Epidermal melanocyte (primary cell): ENCODE measurements around the gene HOXC13.

Source experiments
- DNase-seq: peaks from one replicate; pipeline ENCODE4 v3.0.0; 2011; ENCODE audit warnings: low spot score; ENCODE audit not compliant: insufficient read length

HOXC13 gene

GRCh38 chr12:53938326-53939140 is at the start of gene HOXC13:
TSS of gene HOXC13 (plus strand) at chr12:53938831. CDS start at chr12:53938907, 76 bp downstream.
- DNase-seq = peak; percentile 73

GRCh38 chr12:53890081-53890480 is 48.5 kb upstream of the HOXC13 start:
- DNase-seq = no peak

- DNase-seq = no peak
Observed at GRCh38 chr12:53892762-53893395, 45.8 kb upstream of the HOXC13 start.

GRCh38 chr12:53899230-53899629 is 39.4 kb upstream of the HOXC13 start:
- no peak for DNase-seq

- DNase-seq = no peak
Observed at GRCh38 chr12:53907103-53907502, 31.5 kb upstream of the HOXC13 start.

GRCh38 chr12:53916788-53917655 is 21.6 kb upstream of the HOXC13 start:
- DNase-seq = no peak

- no peak for DNase-seq
Observed at GRCh38 chr12:53924521-53925405, 13.9 kb upstream of the HOXC13 start.

- DNase-seq = no peak
Observed at GRCh38 chr12:53927220-53928029, 11.2 kb upstream of the HOXC13 start.

GRCh38 chr12:53928054-53928835 is 10.4 kb upstream of the HOXC13 start:
- DNase-seq = no peak

- no peak for DNase-seq
Observed at GRCh38 chr12:53929527-53929926, 9.1 kb upstream of the HOXC13 start.

GRCh38 chr12:53930591-53931255 is 7.9 kb upstream of the HOXC13 start:
- no peak for DNase-seq

- no peak for DNase-seq
Observed at GRCh38 chr12:53931844-53932581, 6.6 kb upstream of the HOXC13 start.

- DNase-seq = no peak
Observed at GRCh38 chr12:53932915-53933314, 5.7 kb upstream of the HOXC13 start.

GRCh38 chr12:53935383-53936341 is 3.0 kb upstream of the HOXC13 start:
- no peak for DNase-seq

- DNase-seq = no peak
Observed at GRCh38 chr12:53937099-53937498, 1.5 kb upstream of the HOXC13 start.

GRCh38 chr12:53937596-53938325 is 870 bp upstream of the HOXC13 start:
- no peak for DNase-seq
